Measurements from ENCODE around the gene USP26.
"Not testable (repeated sequence)": the region's sequence is repeated elsewhere in the genome, so short reads cannot be mapped to it uniquely, and the experiment has no call there.

Gene USP26

GRCh38 chrX:133007458-133007857, 89.5 kb downstream of the USP26 start:
- no peak for DNase-seq

DNA sequence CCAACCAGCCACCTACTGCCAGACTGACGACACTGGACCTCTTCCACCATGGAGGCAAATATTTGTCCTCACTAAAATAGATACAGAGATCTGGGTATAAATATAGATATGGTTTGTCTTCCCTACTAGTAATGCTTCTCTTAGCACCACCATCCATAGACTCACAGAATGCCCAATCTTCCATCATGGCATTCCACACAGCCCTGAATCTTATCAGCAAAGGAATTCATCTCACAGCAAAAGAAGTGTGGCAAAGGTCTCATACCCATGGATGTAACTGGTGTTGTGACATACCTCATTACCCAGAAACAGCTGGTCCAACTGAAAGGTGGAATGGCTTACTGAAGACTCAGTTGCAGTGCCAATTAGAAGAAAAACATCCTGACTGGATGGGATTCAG, 91.3 kb downstream of the USP26 start:
- no peak for DNase-seq

GRCh38 chrX:133005042-133005441, 91.9 kb downstream of the USP26 start:
- no peak for DNase-seq

GRCh38 chrX:132999209-132999608, 97.7 kb downstream of the USP26 start:
- DNase-seq = no peak

DNA sequence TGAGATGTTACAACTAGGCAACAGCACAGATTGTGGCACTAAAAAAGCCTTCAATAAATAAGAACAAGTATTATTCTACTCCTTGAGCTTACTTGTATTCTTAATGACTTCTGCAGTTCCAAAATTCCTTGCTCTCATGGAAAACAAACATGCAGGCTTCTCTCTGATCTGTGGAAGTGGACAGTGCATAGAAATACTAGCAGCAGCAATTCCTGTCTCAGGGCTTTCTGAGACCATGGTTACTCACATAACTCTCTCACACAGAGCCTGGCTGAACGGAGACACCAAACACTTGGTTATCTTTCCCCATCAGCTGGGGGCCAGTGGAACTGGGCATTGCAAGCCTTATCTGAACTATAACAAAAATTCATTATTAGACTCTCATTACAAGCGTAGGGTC, 106.1 kb downstream of the USP26 start:
- no peak for DNase-seq

- DNase-seq = no peak
Observed at GRCh38 chrX:132986556-132986955, 110.4 kb downstream of the USP26 start.

GRCh38 chrX:132984058-132984650, 112.8 kb downstream of the USP26 start:
- no peak for DNase-seq

DNA sequence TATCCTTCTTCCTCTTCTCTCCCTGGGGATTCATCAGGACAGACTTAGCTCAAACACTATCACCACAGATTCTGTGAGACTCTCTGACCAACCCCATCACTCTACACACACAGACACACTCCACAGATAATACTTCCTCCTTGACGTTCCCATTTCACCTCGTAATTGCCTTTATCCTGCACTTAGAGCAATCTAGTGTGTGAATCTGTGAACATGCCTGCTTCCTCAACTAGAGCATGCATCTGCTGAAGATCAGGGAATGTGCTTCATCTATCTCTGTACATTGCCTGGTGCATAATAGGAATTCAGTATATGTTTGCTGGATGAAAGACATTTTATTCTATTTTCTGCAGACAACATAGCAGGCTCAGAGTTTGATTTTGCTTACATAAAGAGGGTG, 113.4 kb downstream of the USP26 start:
- no peak for DNase-seq

GRCh38 chrX:132980035-132980434, 116.9 kb downstream of the USP26 start:
- not testable (repeated sequence) for DNase-seq
